CD4-positive, CD25-positive, alpha-beta regulatory T cell (primary cell): Measurements from ENCODE around the gene CYB5D1. TPM values are rescaled to one million over a fixed set of nuclear protein-coding genes. Genes with fewer than 3 reads are reported as not detected.

Experiments used
- ATAC-seq, 2 donors: fragments of 150-1000 bp; cut with Tn5 transposase; one replicate each; pipeline ENCODE4 v1.10.0; 2021; ENCODE audit warnings: low read depth in 2 of 2, moderate number of reproducible peaks in 2 of 2, moderate library complexity in 1 of 2
- DNase-seq, 3 donors: peaks; one replicate each; pipeline versions ENCODE4 v3.0.0 to v3.0.0-alpha.2; 2012 to 2022; ENCODE audit warnings: mixed read lengths in 1 of 3
- H3K27ac ChIP-seq: one replicate; pipeline ENCODE4 v1.7.0; 2013; ENCODE audit warnings: mild to moderate bottlenecking, low read length; ENCODE audit not compliant: insufficient read depth, poor library complexity, severe bottlenecking
- H3K27me3 ChIP-seq: one replicate; pipeline ENCODE4 v1.7.0; 2013; ENCODE audit warnings: low read length; ENCODE audit not compliant: control insufficient read depth, insufficient read depth
- H3K36me3 ChIP-seq: one replicate; pipeline ENCODE4 v1.7.0; 2013; ENCODE audit warnings: mild to moderate bottlenecking, low read length, moderate library complexity; ENCODE audit not compliant: control insufficient read depth, insufficient read depth
- H3K4me1 ChIP-seq: 2 replicates; pipeline ENCODE4 v1.7.0; 2013; ENCODE audit warnings: mild to moderate bottlenecking, low read length; ENCODE audit not compliant: insufficient read depth, control insufficient read depth, poor library complexity, severe bottlenecking
- H3K4me3 ChIP-seq: one replicate; pipeline ENCODE4 v1.7.0; 2013; ENCODE audit warnings: low read depth, mild to moderate bottlenecking, low read length, moderate library complexity
- H3K9me3 ChIP-seq, 2 experiments: 1 replicate in 1 of 2; 2 replicates in 1 of 2; pipeline ENCODE4 v1.7.0; 2013; ENCODE audit warnings: low read length in 2 of 2, mild to moderate bottlenecking in 1 of 2, moderate library complexity in 1 of 2; ENCODE audit not compliant: control insufficient read depth in 2 of 2
- H3K27ac Mint-ChIP-seq, 3 donors: one replicate each; pipeline ENCODE4 v1.8.0; 2020 to 2022; ENCODE audit warnings: mild to moderate bottlenecking in 3 of 3, mixed read lengths in 3 of 3, moderate library complexity in 2 of 3
- H3K27me3 Mint-ChIP-seq: one replicate; pipeline ENCODE4 v1.8.0; 2022; ENCODE audit warnings: mild to moderate bottlenecking, mixed read lengths
- H3K36me3 Mint-ChIP-seq: one replicate; pipeline ENCODE4 v1.8.0; 2020; ENCODE audit warnings: mixed read lengths
- H3K4me1 Mint-ChIP-seq, 4 donors: one replicate each; pipeline ENCODE4 v1.8.0; 2020 to 2022; ENCODE audit warnings: mixed read lengths in 4 of 4, mild to moderate bottlenecking in 1 of 4
- H3K4me3 Mint-ChIP-seq, 4 donors: one replicate each; pipeline ENCODE4 v1.8.0; 2020 to 2022; ENCODE audit warnings: mild to moderate bottlenecking in 4 of 4, mixed read lengths in 4 of 4, moderate library complexity in 3 of 4
- H3K9me3 Mint-ChIP-seq, 7 donors: one replicate each; pipeline ENCODE4 v1.8.0; 2020 to 2022; ENCODE audit warnings: mixed read lengths in 7 of 7, mild to moderate bottlenecking in 3 of 7, moderate library complexity in 2 of 7
- polyA plus RNA-seq, 4 donors: library from polyadenylated mRNA; unstranded; fragments of 300-500 nt; fragmentation: Illumina TruSeq; gene quantifications; one replicate each; pipeline ENCODE4 v1.2.3, GENCODE V29; 2021
- total RNA-seq: library from RNA; stranded (reverse); gene quantifications from one replicate; pipeline ENCODE4 v1.2.3, GENCODE V29; 2022

Gene CYB5D1
- total and polyA plus RNA-seq, 5 donors from 2014 or later: 3.1 to 11.8 (median 5.3) TPM

GRCh38 chr17:7878234-7878633 is 20.4 kb downstream of the CYB5D1 start:
- ATAC-seq (no peak), DNase-seq (no peak)
- no peaks in the 10 kb centered on the region for H3K9me3 Mint-ChIP-seq
- no peak overlapping the region for H3K4me3 ChIP-seq
- H3K9me3 ChIP-seq: no peaks in the 10 kb centered on the region
- peaks cover 33% of the 10 kb centered on the region for H3K4me1 ChIP-seq
- no peak overlapping the region for H3K4me3 Mint-ChIP-seq
- H3K4me1 Mint-ChIP-seq: peaks cover 11 to 21% (median 15%) of the 10 kb centered on the region in 4 donors
- H3K27ac ChIP-seq: no peak overlapping the region
- H3K27me3 ChIP-seq: no peaks in the 10 kb centered on the region
- H3K36me3 Mint-ChIP-seq: peaks cover 7% of the 10 kb centered on the region
- H3K36me3 ChIP-seq: peaks cover 20% of the 10 kb centered on the region
- H3K27me3 Mint-ChIP-seq: no peaks in the 10 kb centered on the region
- H3K27ac Mint-ChIP-seq: no peak overlapping the region

DNA sequence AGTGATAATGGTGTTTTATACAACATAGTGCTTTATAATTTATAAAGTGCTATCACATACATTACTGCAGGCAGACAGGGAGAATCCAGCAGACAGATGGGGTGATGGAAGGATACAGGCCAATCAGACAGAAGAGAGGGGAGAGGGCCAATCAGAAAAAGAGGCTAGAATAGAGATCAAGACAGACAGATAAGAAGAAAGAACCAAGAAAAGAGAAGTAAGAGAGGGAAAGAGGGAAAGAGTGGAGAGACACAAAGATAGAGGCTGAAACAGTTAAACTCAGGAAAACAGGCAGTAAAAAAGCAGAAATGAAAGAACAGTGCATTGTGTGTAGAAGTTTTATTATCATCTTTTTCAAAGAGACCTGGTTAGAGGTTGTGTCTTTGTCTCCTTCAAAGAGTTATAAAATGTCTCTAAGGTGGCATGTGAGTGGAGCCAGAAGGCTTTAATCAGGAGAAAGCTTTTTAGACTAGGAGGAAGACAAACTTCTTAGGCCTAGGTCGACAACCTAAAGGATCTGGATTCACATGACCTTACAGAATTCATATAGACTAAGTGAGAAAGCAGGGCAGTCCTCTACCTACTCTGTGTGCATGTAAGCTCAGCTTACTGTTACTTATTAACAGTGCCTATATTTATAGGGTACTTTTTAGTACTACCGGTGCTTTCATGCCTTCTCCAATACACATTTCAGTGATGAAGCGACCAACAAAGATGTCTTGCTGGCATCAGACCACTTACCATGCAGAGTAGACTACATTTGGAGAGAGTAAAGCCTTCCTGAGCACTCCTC is 22.5 kb downstream of the CYB5D1 start:
- H3K9me3 ChIP-seq: no peaks in the 10 kb centered on the region
- no peak overlapping the region for H3K27ac Mint-ChIP-seq
- H3K4me1 ChIP-seq: peaks cover 41% of the 10 kb centered on the region
- ATAC-seq (no peak), DNase-seq (no peak)
- no peaks in the 10 kb centered on the region for H3K9me3 Mint-ChIP-seq
- H3K4me1 Mint-ChIP-seq: peaks cover 11 to 13% (median 12%) of the 10 kb centered on the region in 4 donors
- no peaks in the 10 kb centered on the region for H3K27me3 Mint-ChIP-seq
- H3K4me3 Mint-ChIP-seq: no peak overlapping the region
- peak overlapping the region; percentile 24 for H3K27ac ChIP-seq
- peaks cover 18% of the 10 kb centered on the region for H3K36me3 ChIP-seq
- H3K4me3 ChIP-seq: peak overlapping the region; percentile 44
- H3K27me3 ChIP-seq: no peaks in the 10 kb centered on the region
- peaks cover 4% of the 10 kb centered on the region for H3K36me3 Mint-ChIP-seq

- H3K4me3 Mint-ChIP-seq: no peak overlapping the region
- peaks cover 51% of the 10 kb centered on the region for H3K4me1 ChIP-seq
Observed at GRCh38 chr17:7881276-7882054, 23.7 kb downstream of the CYB5D1 start.

DNA sequence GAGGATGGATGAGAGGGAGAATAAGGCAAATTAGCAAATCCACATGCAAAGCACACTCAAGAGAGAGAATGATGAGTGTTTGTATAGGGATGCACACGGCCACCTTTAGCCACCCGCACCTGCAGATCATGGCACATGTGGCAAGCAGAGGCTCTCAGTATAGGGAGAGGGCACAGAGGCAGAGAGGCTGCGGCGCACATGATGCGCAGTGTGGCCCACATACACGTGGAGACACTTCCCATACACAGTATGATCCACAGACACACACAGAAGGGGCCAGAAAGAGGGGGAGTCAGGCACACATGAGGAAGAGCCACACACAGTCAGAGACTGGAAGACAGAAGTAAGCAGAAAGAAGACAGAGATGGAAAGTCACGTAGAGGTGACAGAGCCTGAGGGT is 24.3 kb downstream of the CYB5D1 start:
- Mint-ChIP-seq H3K4me1 (peaks cover 0 to 11% (median 7%) of the 10 kb centered on the region in 4 donors), H3K9me3 (no peaks in the 10 kb centered on the region), H3K4me3 (no peak overlapping the region), H3K27ac (no peak overlapping the region), H3K27me3 (peaks cover 7% of the 10 kb centered on the region), H3K36me3 (peaks cover 7% of the 10 kb centered on the region)
- DNase-seq: no peak
- H3K27ac ChIP-seq: peak overlapping the region; percentile 67
- peaks cover 57% of the 10 kb centered on the region for H3K4me1 ChIP-seq
- no peak for ATAC-seq
- no peaks in the 10 kb centered on the region for H3K27me3 ChIP-seq
- H3K36me3 ChIP-seq: peaks cover 14% of the 10 kb centered on the region
- no peaks in the 10 kb centered on the region for H3K9me3 ChIP-seq
- peak overlapping the region; percentile 64 for H3K4me3 ChIP-seq

More at GRCh38 chr17:7881276-7882054, 23.7 kb downstream of the CYB5D1 start:
- peak overlapping the region; percentile 67 for H3K27ac ChIP-seq
- peaks cover 4% of the 10 kb centered on the region for H3K36me3 Mint-ChIP-seq
- no peak overlapping the region for H3K27ac Mint-ChIP-seq
- ATAC-seq: no peak
- H3K9me3 Mint-ChIP-seq: no peaks in the 10 kb centered on the region
- peaks cover 6% of the 10 kb centered on the region for H3K27me3 Mint-ChIP-seq
- no peaks in the 10 kb centered on the region for H3K9me3 ChIP-seq
- no peaks in the 10 kb centered on the region for H3K27me3 ChIP-seq
- H3K4me3 ChIP-seq: peak overlapping the region; percentile 64
- no peak for DNase-seq
- peaks cover 14% of the 10 kb centered on the region for H3K36me3 ChIP-seq
- H3K4me1 Mint-ChIP-seq: peaks cover 4 to 11% (median 8%) of the 10 kb centered on the region in 4 donors

DNA sequence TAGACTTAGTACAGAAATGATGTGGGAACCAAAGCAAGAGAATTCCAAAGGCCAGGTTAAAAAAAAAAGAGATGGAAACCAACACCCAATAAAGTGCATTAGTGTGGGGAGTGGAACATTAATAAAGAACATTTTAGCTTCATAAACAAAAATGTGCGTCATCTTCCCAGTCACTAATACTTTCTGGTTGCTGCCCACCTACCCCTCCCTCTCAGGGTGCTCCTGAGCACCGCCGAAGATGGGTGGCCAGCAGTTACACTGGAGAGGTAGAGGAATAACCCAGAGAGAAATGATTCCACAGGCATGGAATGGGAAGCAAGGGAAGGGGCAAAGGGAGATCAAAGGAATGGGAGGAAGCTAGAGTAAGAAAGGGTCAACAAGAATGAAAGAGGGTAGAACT is 24.8 kb downstream of the CYB5D1 start:
- DNase-seq: no peak
- Mint-ChIP-seq H3K4me1 (peaks cover 0 to 8% (median 7%) of the 10 kb centered on the region in 4 donors), H3K4me3 (no peak overlapping the region), H3K9me3 (no peaks in the 10 kb centered on the region), H3K27ac (no peak overlapping the region), H3K27me3 (peaks cover 7% of the 10 kb centered on the region), H3K36me3 (peaks cover 7% of the 10 kb centered on the region)
- ATAC-seq: no peak
- Histone ChIP-seq H3K4me3 (peak overlapping the region; percentile 64), H3K9me3 (no peaks in the 10 kb centered on the region), H3K27ac (peak overlapping the region; percentile 67), H3K36me3 (peaks cover 14% of the 10 kb centered on the region), H3K4me1 (peaks cover 59% of the 10 kb centered on the region), H3K27me3 (no peaks in the 10 kb centered on the region)

DNA sequence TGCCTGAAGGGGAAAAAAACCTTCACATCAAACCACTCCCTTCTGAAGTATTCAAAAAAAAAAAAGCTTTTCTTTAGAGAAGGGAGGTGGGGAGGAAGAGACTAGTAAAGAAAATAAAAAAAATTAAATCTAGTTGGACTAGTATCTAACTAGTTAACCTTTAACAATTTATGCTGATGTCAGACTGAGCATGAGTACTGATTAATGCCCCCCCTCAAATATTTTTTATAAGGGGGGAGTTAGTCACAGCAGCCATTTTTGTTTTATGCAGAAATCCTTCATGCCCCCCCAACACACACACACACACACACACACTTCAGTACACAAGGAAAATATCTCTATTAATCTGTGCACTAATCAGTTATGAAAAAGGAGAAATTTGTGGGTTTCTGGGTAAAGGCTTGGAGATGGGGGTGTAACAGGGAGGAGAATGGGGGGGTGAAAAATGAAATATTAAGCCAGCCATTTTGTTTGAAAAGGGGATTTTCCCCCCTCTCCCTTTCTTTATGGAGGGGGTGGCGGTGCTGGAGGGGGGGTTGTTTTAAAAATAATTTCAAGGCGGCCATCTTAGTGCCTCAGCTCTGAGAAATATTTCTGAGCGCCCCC is 26.1 kb downstream of the CYB5D1 start:
- peaks cover 0 to 8% (median 7%) of the 10 kb centered on the region in 4 donors for H3K4me1 Mint-ChIP-seq
- peak overlapping the region in 2 of 3 donors; percentile 72 to 86 for H3K27ac Mint-ChIP-seq

DNA sequence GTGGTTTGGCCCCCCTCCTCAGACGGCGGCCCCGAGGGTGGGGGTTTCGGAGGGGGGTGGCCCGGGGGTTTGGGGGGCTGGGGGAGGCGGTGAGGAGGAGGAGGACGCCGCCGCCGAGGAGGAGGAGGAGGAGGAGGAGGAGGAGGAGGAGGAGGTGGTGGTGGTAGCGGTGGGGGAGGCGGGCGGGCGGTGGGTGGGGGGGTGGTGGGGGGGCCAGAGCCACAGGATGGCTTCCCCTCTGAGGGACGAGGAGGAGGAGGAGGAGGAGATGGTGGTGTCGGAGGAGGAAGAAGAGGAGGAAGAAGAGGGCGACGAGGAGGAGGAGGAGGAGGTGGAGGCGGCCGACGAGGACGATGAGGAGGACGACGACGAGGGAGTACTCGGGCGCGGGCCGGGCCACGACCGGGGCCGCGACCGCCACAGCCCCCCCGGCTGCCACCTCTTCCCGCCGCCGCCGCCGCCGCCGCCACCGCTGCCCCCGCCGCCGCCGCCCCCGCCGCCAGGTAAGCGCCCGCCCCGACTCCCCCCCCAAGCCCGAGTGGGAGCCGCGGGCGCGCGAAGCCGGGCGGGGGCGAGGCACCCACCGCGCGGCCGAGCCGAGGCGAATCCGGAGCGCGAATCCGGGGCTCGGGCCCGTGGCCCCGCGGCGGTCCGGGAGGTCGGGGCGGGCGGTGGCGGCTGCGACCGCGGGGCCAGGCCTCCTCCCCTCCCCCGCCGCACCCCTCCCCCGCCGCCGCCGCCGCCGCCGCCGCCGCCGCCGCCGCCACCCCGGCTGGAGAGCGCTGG is 27.0 kb downstream of the CYB5D1 start:
- no peaks in the 10 kb centered on the region for H3K27me3 ChIP-seq
- peaks cover 81% of the 10 kb centered on the region for H3K4me1 ChIP-seq
- H3K36me3 ChIP-seq: peaks cover 12% of the 10 kb centered on the region
- no peaks in the 10 kb centered on the region for H3K9me3 ChIP-seq
- Mint-ChIP-seq H3K9me3 (no peaks in the 10 kb centered on the region), H3K4me1 (peaks cover 0 to 8% (median 7%) of the 10 kb centered on the region in 4 donors), H3K27me3 (peaks cover 7% of the 10 kb centered on the region), H3K4me3 (peak overlapping the region in 2 of 4 donors; percentile 77 to 84), H3K27ac (peak overlapping the region in 1 of 3 donors; percentile 58), H3K36me3 (peaks cover 7% of the 10 kb centered on the region)
- peak; percentile 24 to 36 (median 28) for DNase-seq
- ATAC-seq: no peak
- H3K4me3 ChIP-seq: no peak overlapping the region
- H3K27ac ChIP-seq: peak overlapping the region; percentile 82

More for the DNA sequence above, 26.1 kb downstream of the CYB5D1 start:
- Mint-ChIP-seq H3K4me3 (peak overlapping the region in 1 of 4 donors; percentile 89), H3K36me3 (peaks cover 7% of the 10 kb centered on the region), H3K9me3 (no peaks in the 10 kb centered on the region), H3K27me3 (peaks cover 7% of the 10 kb centered on the region)
- H3K36me3 ChIP-seq: peaks cover 14% of the 10 kb centered on the region
- ATAC-seq (no peak), DNase-seq (peak; percentile 41 to 57 (median 46))
- peaks cover 72% of the 10 kb centered on the region for H3K4me1 ChIP-seq
- no peaks in the 10 kb centered on the region for H3K27me3 ChIP-seq
- H3K9me3 ChIP-seq: no peaks in the 10 kb centered on the region
- peak overlapping the region; percentile 67 for H3K27ac ChIP-seq
- peak overlapping the region; percentile 64 for H3K4me3 ChIP-seq
